Upper lobe of left lung (tissue), 4 donors: ENCODE data around the gene STK39.

ENCODE experiments used
- CTCF ChIP-seq, 6 experiments: fragments of 450-650 bp in 4 of 6; fragments of 200-600 bp in 2 of 6; sonication (generic) in 2 of 6; IDR thresholded peaks; one replicate each; pipeline ENCODE4 v1.5.1; 2016 to 2019; ENCODE audit warnings: antibody characterized with exemption in 6 of 6
- POLR2AphosphoS5 ChIP-seq, 2 donors: sonication (generic); formaldehyde crosslinking; IDR thresholded peaks; one replicate each; pipeline ENCODE4 v1.5.1; 2017; ENCODE audit warnings: antibody characterized with exemption in 2 of 2

- TF ChIP-seq POLR2AphosphoS5 (IDR thresholded peaks at IDR 0.05): no peak
- no peak for TF ChIP-seq CTCF (IDR thresholded peaks at IDR 0.05)
These were observed 47.7 kb upstream of the STK39 start for GRCh38 chr2:168295051-168295450.
